PC-3 (cell line): ENCODE measurements around the gene PMS2.
"Not testable (repeated sequence)": the region's sequence is repeated elsewhere in the genome, so short reads cannot be mapped to it uniquely, and the experiment has no call there.

Source experiments
- CTCF ChIP-seq: fragments of 300-600 bp; sonication (generic); conservative IDR thresholded peaks from 2 replicates; pipeline ENCODE4 v1.5.1; 2017; ENCODE audit warnings: antibody characterized with exemption, low read depth, mild to moderate bottlenecking, low read length
- EZH2 ChIP-seq: fragments of 300-600 bp; sonication (generic); IDR thresholded peaks from one replicate; pipeline ENCODE4 v1.6.1; 2017; ENCODE audit warnings: antibody characterized with exemption, mild to moderate bottlenecking, low read length; ENCODE audit not compliant: unreplicated experiment
- EZH2phosphoT487 ChIP-seq: fragments of 300-600 bp; sonication (generic); IDR thresholded peaks from 2 replicates; pipeline ENCODE4 v1.6.1; 2018; ENCODE audit warnings: mild to moderate bottlenecking, antibody characterized with exemption, low read length, borderline replicate concordance

- TF ChIP-seq CTCF, EZH2phosphoT487, EZH2: not testable (repeated sequence)
These were observed 836 bp downstream of the PMS2 start for GRCh38 chr7:6007835-6008590.
